Measurements from ENCODE around the gene PPARG.

Gene PPARG

DNA sequence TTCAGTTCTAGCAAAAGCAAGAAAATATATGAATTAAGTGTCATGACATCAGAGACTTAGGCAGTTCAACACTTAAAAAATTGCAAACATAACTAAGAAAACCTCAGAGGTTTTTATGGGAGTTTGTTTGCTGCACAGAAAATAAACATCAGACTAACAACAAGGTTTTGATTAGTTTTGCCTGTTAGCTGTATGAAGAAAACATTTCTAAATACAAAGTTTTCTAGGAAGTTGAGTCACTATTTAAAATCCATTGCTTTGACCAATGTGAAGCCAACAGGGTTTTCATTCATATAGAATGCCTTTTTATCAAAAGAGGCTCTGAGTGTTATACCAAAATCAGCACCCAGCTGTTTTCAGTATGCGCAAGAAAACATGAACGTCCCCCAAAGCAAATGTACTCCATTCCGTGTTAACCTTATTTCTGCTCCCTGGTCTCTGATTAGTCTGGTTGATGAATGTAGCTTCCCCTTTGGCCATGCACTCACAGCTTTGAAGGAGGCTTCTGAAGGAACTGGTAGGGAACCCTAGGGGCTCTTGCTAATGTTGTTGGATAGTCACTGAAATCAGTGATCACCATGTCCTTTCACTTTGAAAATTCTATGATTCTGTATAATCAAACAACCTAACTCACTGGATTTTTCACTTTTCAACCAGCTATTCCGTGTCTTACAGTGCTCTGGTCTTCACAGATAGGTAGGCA is 105.8 kb downstream of the PPARG start:
- no peak overlapping the region; the same call in 1 of the 2 replicates for H3K4me3 ChIP-seq (ENCODE audit: low read depth, low read length)
- no peak for DNase-seq (ENCODE audit: low read depth)
- TF ChIP-seq, protein P1, sequence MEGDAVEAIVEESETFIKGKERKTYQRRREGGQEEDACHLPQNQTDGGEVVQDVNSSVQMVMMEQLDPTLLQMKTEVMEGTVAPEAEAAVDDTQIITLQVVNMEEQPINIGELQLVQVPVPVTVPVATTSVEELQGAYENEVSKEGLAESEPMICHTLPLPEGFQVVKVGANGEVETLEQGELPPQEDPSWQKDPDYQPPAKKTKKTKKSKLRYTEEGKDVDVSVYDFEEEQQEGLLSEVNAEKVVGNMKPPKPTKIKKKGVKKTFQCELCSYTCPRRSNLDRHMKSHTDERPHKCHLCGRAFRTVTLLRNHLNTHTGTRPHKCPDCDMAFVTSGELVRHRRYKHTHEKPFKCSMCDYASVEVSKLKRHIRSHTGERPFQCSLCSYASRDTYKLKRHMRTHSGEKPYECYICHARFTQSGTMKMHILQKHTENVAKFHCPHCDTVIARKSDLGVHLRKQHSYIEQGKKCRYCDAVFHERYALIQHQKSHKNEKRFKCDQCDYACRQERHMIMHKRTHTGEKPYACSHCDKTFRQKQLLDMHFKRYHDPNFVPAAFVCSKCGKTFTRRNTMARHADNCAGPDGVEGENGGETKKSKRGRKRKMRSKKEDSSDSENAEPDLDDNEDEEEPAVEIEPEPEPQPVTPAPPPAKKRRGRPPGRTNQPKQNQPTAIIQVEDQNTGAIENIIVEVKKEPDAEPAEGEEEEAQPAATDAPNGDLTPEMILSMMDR (IDR thresholded peaks at IDR 0.05; ENCODE audit: low read depth, low read length, missing control alignments) = no peak

DNA sequence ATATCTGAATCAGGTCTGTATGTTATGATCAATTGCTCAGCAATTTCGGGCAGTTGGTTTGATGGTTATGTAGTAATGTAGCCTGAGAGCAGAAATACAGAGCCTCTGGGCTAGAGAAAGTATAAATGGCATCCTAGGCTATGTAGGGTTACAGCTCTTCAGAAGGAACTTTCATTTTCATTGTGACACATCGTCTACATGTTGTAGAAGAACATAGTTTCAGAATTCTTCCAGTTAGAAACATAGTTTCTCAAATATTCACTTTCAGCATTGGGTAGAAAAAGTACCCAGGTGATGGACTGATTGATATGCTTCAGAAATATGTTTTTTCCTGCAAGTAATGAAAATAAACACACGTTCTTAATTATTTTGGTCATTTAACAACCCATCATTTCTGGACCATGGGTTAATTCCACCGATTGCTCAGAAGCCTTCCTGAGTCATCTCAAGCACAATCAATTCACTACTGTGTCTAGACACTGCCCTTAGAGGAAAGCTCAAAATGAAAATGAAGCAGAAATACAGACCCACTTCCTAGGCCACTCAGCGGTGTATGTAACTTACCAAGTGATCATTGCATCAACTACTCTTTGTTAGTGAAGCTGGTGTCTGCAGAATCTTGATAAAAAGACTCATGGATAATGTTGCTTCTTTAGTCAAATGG is 106.6 kb downstream of the PPARG start:
- peak overlapping the region; percentile 14; the same call in 1 of the 2 replicates for H3K4me3 ChIP-seq (ENCODE audit: low read depth, low read length)
- DNase-seq (ENCODE audit: low read depth) = peak; percentile 37
- TF ChIP-seq, protein P1 (IDR thresholded peaks at IDR 0.05; ENCODE audit: low read depth, low read length, missing control alignments) = no peak

DNA sequence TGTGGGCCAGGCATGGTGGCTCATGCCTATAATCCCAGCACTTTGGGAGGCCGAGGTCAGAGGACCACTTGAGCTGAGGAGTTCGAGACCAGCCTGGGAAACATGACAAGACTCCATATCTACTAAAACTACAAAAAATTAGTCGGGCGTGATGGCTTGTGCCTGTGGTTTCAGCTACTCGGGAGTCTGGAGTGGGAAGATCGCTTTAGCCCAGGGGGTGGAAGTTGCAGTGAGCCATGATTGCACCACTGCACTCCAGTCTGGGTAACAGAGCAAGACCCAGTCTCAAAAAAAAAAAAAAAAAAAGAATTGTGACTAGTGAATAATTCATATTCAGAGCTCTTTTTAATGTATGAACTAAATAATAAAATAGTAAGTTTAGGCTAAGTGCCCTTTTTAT is 107.6 kb downstream of the PPARG start:
- no peak overlapping the region for H3K4me3 ChIP-seq (ENCODE audit: low read depth, low read length)
- TF ChIP-seq, protein P1 (IDR thresholded peaks at IDR 0.05; ENCODE audit: low read depth, low read length, missing control alignments) = no peak
- no peak for DNase-seq (ENCODE audit: low read depth)

DNA sequence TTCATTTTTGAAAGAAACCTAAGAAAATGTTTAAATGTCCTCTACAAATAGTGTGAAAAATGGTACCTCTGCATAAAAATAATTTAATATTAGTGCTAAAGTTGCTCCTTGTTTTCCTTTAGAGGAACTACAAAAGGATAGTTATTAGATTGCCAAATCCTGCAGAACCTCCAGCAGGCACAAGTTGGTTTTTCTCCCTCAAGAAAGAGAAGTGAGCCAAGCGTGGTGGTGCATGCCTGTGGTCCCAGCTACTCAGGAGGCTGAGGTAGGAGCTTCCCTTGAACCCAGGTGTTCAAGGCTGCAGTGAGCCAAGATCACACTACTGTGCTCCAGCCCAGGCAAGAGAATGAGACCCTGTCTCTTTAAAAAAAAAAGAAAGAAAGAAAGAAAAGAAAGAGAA is 110.4 kb downstream of the PPARG start:
- DNase-seq (ENCODE audit: low read depth) = no peak
- H3K4me3 ChIP-seq (ENCODE audit: low read depth, low read length) = no peak overlapping the region
- TF ChIP-seq, protein P1 (IDR thresholded peaks at IDR 0.05; ENCODE audit: low read depth, low read length, missing control alignments) = no peak

DNA sequence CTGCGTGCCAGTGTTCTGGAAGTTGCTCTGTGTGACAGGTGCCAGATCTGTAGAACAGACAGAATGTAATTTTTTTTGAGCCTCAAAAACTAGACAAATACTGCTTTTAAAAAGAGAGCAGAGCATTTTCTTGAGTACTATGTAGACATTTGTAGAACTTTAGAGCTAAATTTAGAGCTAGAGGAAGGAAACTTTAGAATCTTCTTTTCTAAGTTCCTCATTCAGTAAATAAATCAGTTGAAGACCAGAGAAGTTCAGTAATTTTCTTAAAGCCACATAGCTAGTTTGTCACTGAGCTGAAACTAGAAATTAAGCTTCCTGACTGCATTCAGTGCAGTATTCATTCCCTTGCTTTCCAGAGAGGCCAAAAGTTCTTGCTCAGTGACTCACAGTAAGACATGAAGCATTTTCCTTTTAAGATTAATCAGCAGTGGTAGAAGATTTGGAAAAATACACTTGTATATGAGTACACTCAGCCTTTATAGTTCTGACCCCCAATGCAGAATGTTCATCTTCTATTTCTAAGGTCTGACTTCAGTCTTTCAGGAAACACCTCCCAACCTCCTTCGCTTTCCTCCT is 111.8 kb downstream of the PPARG start:
- TF ChIP-seq, protein P1 (IDR thresholded peaks at IDR 0.05; ENCODE audit: low read depth, low read length, missing control alignments) = no peak
- H3K4me3 ChIP-seq (ENCODE audit: low read depth, low read length) = no peak overlapping the region
- peak; percentile 5 for DNase-seq (ENCODE audit: low read depth)

DNA sequence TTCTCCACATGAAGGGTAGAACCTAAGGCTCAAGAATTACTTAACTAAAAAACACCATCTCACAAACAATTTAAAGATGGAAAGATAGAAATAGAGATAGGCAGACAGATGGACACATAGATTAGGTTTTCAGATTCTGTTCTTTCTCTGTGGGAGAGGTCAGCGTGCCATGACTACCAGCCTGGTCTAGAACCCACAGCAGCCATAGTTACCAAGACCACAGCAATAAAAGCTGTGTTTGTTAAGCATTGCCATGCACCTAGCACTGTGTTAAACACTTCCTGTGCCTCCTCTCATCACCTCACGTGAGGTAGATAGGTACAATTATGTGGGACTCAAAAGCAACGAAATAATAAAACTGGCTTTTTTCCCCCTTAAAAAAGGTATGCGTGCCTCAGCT is 112.3 kb downstream of the PPARG start:
- no peak for DNase-seq (ENCODE audit: low read depth)
- TF ChIP-seq, protein P1 (IDR thresholded peaks at IDR 0.05; ENCODE audit: low read depth, low read length, missing control alignments) = no peak
- no peak overlapping the region for H3K4me3 ChIP-seq (ENCODE audit: low read depth, low read length)

Measured in GM12864 (cell line).